SK-N-SH (cell line): ENCODE measurements around the gene NLRC4. TPM values are rescaled to one million over a fixed set of nuclear protein-coding genes. Genes with fewer than 3 reads are reported as not detected.

ENCODE experiments used
- CTCF ChIA-PET: fragments of 300-600, 350-600 bp; formaldehyde crosslinking; extraction: SDS; loops from one replicate; lab custom pipeline; 2021; lab: Yijun Ruan, JAX
- POLR2A ChIA-PET: fragments of 350-600 bp; sonication (Branson Sonifier 250); formaldehyde crosslinking; extraction: SDS; loops from one replicate; lab custom pipeline; 2020; ENCODE audit warnings: antibody characterized with exemption, inconsistent platforms; lab: Yijun Ruan, JAX
- DNase-seq: peaks from one replicate; pipeline ENCODE4 v3.0.0; 2012
- H2AFZ ChIP-seq: fragments of 200-600 bp; sonication (generic); 2 replicates; pipeline ENCODE4 v1.8.1; 2016; ENCODE audit warnings: antibody characterized with exemption, mild to moderate bottlenecking, low read depth
- H3F3A ChIP-seq: fragments of 200-600 bp; sonication (generic); replicated peaks from 2 replicates; pipeline ENCODE3; 2016; ENCODE audit warnings: antibody characterized with exemption, mild to moderate bottlenecking; ENCODE audit not compliant: insufficient read depth
- H3K27ac ChIP-seq, 2 experiments: fragments of 200-500 bp in 1 of 2; fragments of 200-600 bp in 1 of 2; sonication (Bioruptor generic) in 1 of 2; sonication (generic), shearing (Covaris generic) in 1 of 2; 2 replicates each; pipeline versions ENCODE4 v1.5.1 to v1.6.1; 2014 to 2016; ENCODE audit warnings: low read depth in 2 of 2, inconsistent platforms in 1 of 2, low read length in 1 of 2, mild to moderate bottlenecking in 1 of 2, mixed read lengths in 1 of 2
- H3K27me3 ChIP-seq: fragments of 200-600 bp; sonication (generic), shearing (Covaris generic); 2 replicates; pipeline ENCODE4 v1.6.1; 2016; ENCODE audit warnings: mixed run types; ENCODE audit not compliant: insufficient read depth
- H3K36me3 ChIP-seq, 2 experiments: fragments of 200-500 bp in 1 of 2; fragments of 200-600 bp in 1 of 2; sonication (Bioruptor generic) in 1 of 2; sonication (generic) in 1 of 2; replicated peaks in 1 of 2; 2 replicates each; pipeline versions ENCODE3 to v1.5.1; 2014 to 2016; ENCODE audit warnings: low read length in 1 of 2, mild to moderate bottlenecking in 1 of 2; ENCODE audit not compliant: insufficient read depth in 2 of 2, control insufficient read depth in 1 of 2
- H3K4me1 ChIP-seq, 2 experiments: fragments of 200-500 bp in 1 of 2; fragments of 200-600 bp in 1 of 2; sonication (Bioruptor generic) in 1 of 2; sonication (generic), shearing (Covaris generic) in 1 of 2; 2 replicates each; pipeline versions ENCODE4 v1.5.1 to v1.6.1; 2014 to 2016; ENCODE audit warnings: low read depth in 1 of 2, low read length in 1 of 2, mixed run types in 1 of 2; ENCODE audit not compliant: insufficient read depth in 2 of 2, control insufficient read depth in 1 of 2
- H3K4me2 ChIP-seq: fragments of 200-600 bp; sonication (generic), shearing (Covaris generic); 2 replicates; pipeline ENCODE4 v1.6.1; 2017; ENCODE audit warnings: mixed run types
- H3K4me3 ChIP-seq, 2 experiments: fragments of 200-500 bp in 1 of 2; fragments of 200-600 bp in 1 of 2; sonication (Bioruptor generic) in 1 of 2; sonication (generic), shearing (Covaris generic) in 1 of 2; 2 replicates each; pipeline versions ENCODE4 v1.5.1 to v1.8.1; 2014 to 2016; ENCODE audit warnings: low read depth in 2 of 2, inconsistent platforms in 1 of 2, low read length in 1 of 2, mild to moderate bottlenecking in 1 of 2, mixed read lengths in 1 of 2, moderate library complexity in 1 of 2
- H3K79me2 ChIP-seq: fragments of 200-600 bp; sonication (generic); 2 replicates; pipeline ENCODE4 v1.8.1; 2017; ENCODE audit warnings: mild to moderate bottlenecking; ENCODE audit not compliant: insufficient read depth
- H3K9ac ChIP-seq: fragments of 200-600 bp; sonication (generic); 2 replicates; pipeline ENCODE4 v1.6.1; 2017; ENCODE audit warnings: mixed run types
- H3K9me2 ChIP-seq: fragments of 200-600 bp; sonication (generic); 2 replicates; pipeline ENCODE4 v1.6.1; 2017; ENCODE audit warnings: mixed run types
- H3K9me3 ChIP-seq: fragments of 200-600 bp; sonication (generic); 2 replicates; pipeline ENCODE4 v1.6.1; 2017; ENCODE audit warnings: mixed run types, mild to moderate bottlenecking, moderate library complexity
- H4K20me1 ChIP-seq: fragments of 200-600 bp; sonication (generic); 2 replicates; pipeline ENCODE4 v1.6.1; 2017; ENCODE audit warnings: mild to moderate bottlenecking, mixed run types; ENCODE audit not compliant: insufficient read depth
- EZH2phosphoT487 ChIP-seq: fragments of 200-600 bp; sonication (generic); IDR thresholded peaks from 2 replicates; pipeline ENCODE4 v1.6.1; 2017; ENCODE audit warnings: low read depth, mixed run types, mild to moderate bottlenecking, antibody characterized with exemption, moderate library complexity, borderline replicate concordance
- FOSL2 ChIP-seq: IDR thresholded peaks from 2 replicates; pipeline ENCODE4 v1.4.0; 2012; ENCODE audit warnings: low read depth, mild to moderate bottlenecking, moderate library complexity, borderline replicate concordance
- FOXJ3 ChIP-seq: sonication (generic); formaldehyde crosslinking; IDR thresholded peaks from 2 replicates; pipeline ENCODE4 v1.5.1; 2020; ENCODE audit warnings: mild to moderate bottlenecking, missing genetic modification reagents
- FOXM1 ChIP-seq: IDR thresholded peaks from 2 replicates; pipeline ENCODE4 v1.4.0; 2012; ENCODE audit warnings: low read depth, mild to moderate bottlenecking
- GATA2 ChIP-seq: sonication (generic); formaldehyde crosslinking; IDR thresholded peaks from 2 replicates; pipeline ENCODE4 v1.5.0; 2020; ENCODE audit warnings: mild to moderate bottlenecking, missing genetic modification reagents
- JUND ChIP-seq: IDR thresholded peaks from 2 replicates; pipeline ENCODE4 v1.4.0; 2012
- NFIC ChIP-seq: IDR thresholded peaks from 2 replicates; pipeline ENCODE4 v1.4.0; 2012; ENCODE audit warnings: borderline replicate concordance
- NRF1 ChIP-seq: IDR thresholded peaks from 2 replicates; pipeline ENCODE4 v1.6.1; 2012; ENCODE audit warnings: low read depth, mild to moderate bottlenecking, low read length
- POLR2AphosphoS5 ChIP-seq: IDR thresholded peaks from 2 replicates; pipeline ENCODE4 v1.6.1; 2012; ENCODE audit warnings: low read depth, low read length
- RAD21 ChIP-seq: IDR thresholded peaks from 2 replicates; pipeline ENCODE4 v1.6.1; 2012; ENCODE audit warnings: mild to moderate bottlenecking, low read length
- RCOR1 ChIP-seq: fragments of 150-350 bp; IDR thresholded peaks from 2 replicates; pipeline ENCODE4 v1.6.1; 2017; ENCODE audit warnings: antibody characterized with exemption, low read length
- REST ChIP-seq: IDR thresholded peaks from 2 replicates; pipeline ENCODE4 v1.6.1; 2012; ENCODE audit warnings: mild to moderate bottlenecking, low read depth, low read length, moderate library complexity
- RXRA ChIP-seq: IDR thresholded peaks from 2 replicates; pipeline ENCODE4 v1.4.0; 2012; ENCODE audit warnings: low read depth, mild to moderate bottlenecking, borderline replicate concordance
- SIN3A ChIP-seq: IDR thresholded peaks from 2 replicates; pipeline ENCODE4 v1.6.1; 2012; ENCODE audit warnings: low read depth, mild to moderate bottlenecking, low read length, moderate library complexity, borderline replicate concordance
- SMC3 ChIP-seq: IDR thresholded peaks from 2 replicates; pipeline ENCODE4 v1.6.1; 2012; ENCODE audit warnings: low read depth, low read length, improper control_type of control experiment
- TAF1 ChIP-seq: IDR thresholded peaks from 2 replicates; pipeline ENCODE4 v1.6.1; 2012; ENCODE audit warnings: low read depth, mild to moderate bottlenecking, low read length, moderate library complexity, borderline replicate concordance
- USF1 ChIP-seq: IDR thresholded peaks from 2 replicates; pipeline ENCODE4 v1.4.0; 2012; ENCODE audit warnings: low read depth, borderline replicate concordance
- YY1 ChIP-seq: IDR thresholded peaks from 2 replicates; pipeline ENCODE4 v1.4.0; 2012; ENCODE audit warnings: low read depth, mild to moderate bottlenecking
- ZBTB33 ChIP-seq: IDR thresholded peaks from 2 replicates; pipeline ENCODE4 v1.4.0; 2012; ENCODE audit warnings: low read depth, borderline replicate concordance
- WGBS: methylation state at CpG from one replicate; pipeline ENCODE4 v1.1.6; 2017; ENCODE audit warnings: low lambda C conversion rate; 5-methylcytosine and 5-hydroxymethylcytosine counted together
- polyA plus RNA-seq, 3 experiments: library from polyadenylated mRNA; depleted of rRNA; stranded (reverse); fragments of >200 nt; gene quantifications; 2 replicates each; pipeline ENCODE4 v1.2.3, GENCODE V29; 2012

The NLRC4 gene
- polyA plus RNA-seq, 1 of the 3 experiments (the other 2 are of a cell fraction): not detected

- Histone ChIP-seq H3K9ac (no peak overlapping the region), H3K79me2 (no peaks in the 10 kb centered on the region), H3F3A (no peaks in the 10 kb centered on the region), H4K20me1 (no peaks in the 10 kb centered on the region), H3K27ac (no peak overlapping the region), H3K36me3 (peaks cover 50 to 54% of the 10 kb centered on the region in 2 experiments), H3K4me2 (no peak overlapping the region), H3K9me3 (no peaks in the 10 kb centered on the region), H3K9me2 (no peaks in the 10 kb centered on the region), H2AFZ (no peak overlapping the region), H3K4me1 (no peaks in the 10 kb centered on the region), H3K4me3 (no peak overlapping the region), H3K27me3 (no peaks in the 10 kb centered on the region)
- CTCF ChIA-PET: no interaction called here
- POLR2A ChIA-PET: no interaction called here
- WGBS: 92% methylated on average over 1 of the region's 1 CpG
- TF ChIP-seq GATA2 (CRISPR knock-in tag) (no peak), EZH2phosphoT487 (no peak), USF1 (no peak), SMC3 (no peak), TAF1 (no peak), JUND (no peak), FOXJ3 (no peak), NFIC (no peak), RAD21 (no peak), REST (no peak), ZBTB33 (no peak), SIN3A (no peak), NRF1 (no peak), FOXM1 (no peak), YY1 (no peak), FOSL2 (no peak), RXRA (no peak), POLR2AphosphoS5 (no peak), RCOR1 (no peak)
- DNase-seq: no peak
Observed at GRCh38 chr2:32200814-32201213, 63.9 kb downstream of the NLRC4 start.
